Left lung (tissue), 10 donors: ENCODE measurements around the gene COL20A1. TPM values are rescaled to one million over a fixed set of nuclear protein-coding genes. Genes with fewer than 3 reads are reported as not detected.
A peak's percentile ranks its signal among the peaks of the same experiment; 100 is the strongest.

Experiments
- ATAC-seq: fragments of 200-7000 bp; cut with Tn5 transposase; one replicate; pipeline ENCODE4 v1.9.1; 2020; ENCODE audit warnings: moderate library complexity
- DNase-seq, 4 donors: peaks; one replicate each; pipeline ENCODE4 v3.0.0-alpha.2; 2013 to 2020
- H3K27ac ChIP-seq, 2 donors: fragments of 200-600 bp; sonication (generic) in 1 of 2; one replicate each; pipeline versions ENCODE4 v1.5.0 to v1.8.0; 2020 to 2021
- H3K27me3 ChIP-seq, 2 donors: fragments of 200-600 bp; sonication (generic) in 1 of 2; one replicate each; pipeline versions ENCODE4 v1.5.0 to v1.8.0; 2020 to 2021
- H3K36me3 ChIP-seq, 2 donors: fragments of 200-600 bp; sonication (generic) in 1 of 2; one replicate each; pipeline versions ENCODE4 v1.5.0 to v1.8.0; 2020 to 2021
- H3K4me1 ChIP-seq, 2 donors: fragments of 200-600 bp; one replicate each; pipeline ENCODE4 v1.8.0; 2021
- H3K4me3 ChIP-seq, 2 donors: fragments of 200-600 bp; sonication (generic) in 1 of 2; one replicate each; pipeline versions ENCODE4 v1.5.0 to v1.8.0; 2020 to 2021; ENCODE audit warnings: mild to moderate bottlenecking in 1 of 2
- H3K9me3 ChIP-seq, 2 donors: fragments of 200-600 bp; sonication (generic) in 1 of 2; one replicate each; pipeline versions ENCODE4 v1.5.0 to v1.8.0; 2020 to 2021
- intact Hi-C, 2 donors: fragments of 100-400 bp; cut with DNase I; formaldehyde crosslinking; loops; one replicate each; pipeline versions ENCODE4 v1.11.2 to v1.14.2; 2022
- polyA plus RNA-seq, 6 donors: library from polyadenylated mRNA; unstranded; fragments of 120-200 nt; gene quantifications; one replicate each; pipeline ENCODE4 v1.2.1, GENCODE V29; 2013; ENCODE audit not compliant: insufficient read length in 6 of 6
- total RNA-seq, 2 donors: library from RNA; stranded (reverse); fragmentation: NEBNext Ultra II Directional; extraction: Animal tissue kit (Norgen Biotek cat#: 25700); gene quantifications; one replicate each; pipeline ENCODE4 v1.2.1, GENCODE V29; 2021
- TF ChIP-seq, protein P1 (sequence below), 2 donors: fragments of 200-600 bp; sonication (generic) in 1 of 2; IDR thresholded peaks; one replicate each; pipeline versions ENCODE4 v1.5.0 to v1.8.0; 2021; ENCODE audit warnings: antibody characterized with exemption in 2 of 2
- donor health status: DM: no; HTN: yes; CAD: no.
- donor health status: DM: no; HTN: no; CAD: no.

Gene COL20A1
- total and polyA plus RNA-seq, 8 donors: 0.08 to 0.31 (median 0.24) TPM; not detected in 2

DNA sequence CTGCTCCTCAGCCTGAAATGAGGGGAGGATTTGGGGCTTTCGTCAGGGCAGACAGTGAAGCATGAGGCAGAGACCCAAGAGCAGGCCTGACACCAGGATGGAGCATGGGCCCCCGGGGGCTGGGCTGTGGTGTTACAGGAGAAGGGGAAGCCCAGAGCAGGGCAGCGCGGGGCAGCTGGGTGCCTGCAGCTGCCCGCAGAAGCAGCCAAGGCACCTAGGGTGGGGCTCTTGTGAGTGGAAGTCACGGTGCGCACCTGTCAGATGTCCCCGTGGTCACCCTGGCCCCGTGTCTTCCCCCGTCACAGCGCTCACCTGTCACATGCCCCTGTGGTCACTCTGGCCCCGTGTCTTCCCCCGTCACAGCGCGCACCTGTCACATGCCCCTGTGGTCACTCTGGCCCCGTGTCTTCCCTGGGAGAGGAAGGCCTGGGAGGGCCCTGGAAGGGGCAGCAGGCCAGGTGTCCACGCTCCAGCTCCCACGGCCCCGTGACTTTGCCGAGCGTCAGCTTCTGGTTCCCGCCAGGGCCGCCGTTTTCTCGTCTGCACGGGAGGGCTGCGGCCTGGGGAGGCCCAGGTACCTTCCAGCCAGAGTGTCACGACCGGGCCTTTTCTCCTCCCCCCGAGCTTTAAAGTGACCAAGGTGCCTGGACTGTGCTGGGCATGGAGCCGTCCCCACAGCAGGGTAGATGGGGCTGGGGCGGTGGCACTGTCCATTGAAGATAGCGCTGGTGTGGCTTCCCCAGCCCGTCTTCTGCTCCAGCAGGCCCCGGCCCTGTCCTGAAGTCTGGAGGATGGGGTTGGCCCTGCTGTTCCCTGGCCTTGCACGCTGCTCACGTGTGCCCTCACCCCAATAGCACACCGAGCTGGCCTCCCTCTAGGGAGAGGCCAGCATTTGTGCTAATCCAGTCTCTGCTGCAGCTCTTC is 11.0 kb upstream of the COL20A1 start:
- H3K27me3 ChIP-seq: no peaks in the 10 kb centered on the region
- TF ChIP-seq, protein P1, sequence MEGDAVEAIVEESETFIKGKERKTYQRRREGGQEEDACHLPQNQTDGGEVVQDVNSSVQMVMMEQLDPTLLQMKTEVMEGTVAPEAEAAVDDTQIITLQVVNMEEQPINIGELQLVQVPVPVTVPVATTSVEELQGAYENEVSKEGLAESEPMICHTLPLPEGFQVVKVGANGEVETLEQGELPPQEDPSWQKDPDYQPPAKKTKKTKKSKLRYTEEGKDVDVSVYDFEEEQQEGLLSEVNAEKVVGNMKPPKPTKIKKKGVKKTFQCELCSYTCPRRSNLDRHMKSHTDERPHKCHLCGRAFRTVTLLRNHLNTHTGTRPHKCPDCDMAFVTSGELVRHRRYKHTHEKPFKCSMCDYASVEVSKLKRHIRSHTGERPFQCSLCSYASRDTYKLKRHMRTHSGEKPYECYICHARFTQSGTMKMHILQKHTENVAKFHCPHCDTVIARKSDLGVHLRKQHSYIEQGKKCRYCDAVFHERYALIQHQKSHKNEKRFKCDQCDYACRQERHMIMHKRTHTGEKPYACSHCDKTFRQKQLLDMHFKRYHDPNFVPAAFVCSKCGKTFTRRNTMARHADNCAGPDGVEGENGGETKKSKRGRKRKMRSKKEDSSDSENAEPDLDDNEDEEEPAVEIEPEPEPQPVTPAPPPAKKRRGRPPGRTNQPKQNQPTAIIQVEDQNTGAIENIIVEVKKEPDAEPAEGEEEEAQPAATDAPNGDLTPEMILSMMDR (IDR thresholded peaks at IDR 0.05): no peak
- no peak overlapping the region for H3K27ac ChIP-seq
- H3K4me1 ChIP-seq: no peaks in the 10 kb centered on the region
- H3K4me3 ChIP-seq: no peak overlapping the region
- ATAC-seq (no peak), DNase-seq (peak in 1 of 4 donors; percentile 66)
- H3K9me3 ChIP-seq: no peaks in the 10 kb centered on the region
- H3K36me3 ChIP-seq: peaks cover 0 to 100% of the 10 kb centered on the region in 2 donors
- intact Hi-C loops: no loop called here

- DNase-seq: peak in 1 of 4 donors; percentile 70
- TF ChIP-seq, protein P1 (IDR thresholded peaks at IDR 0.05): no peak
- Histone ChIP-seq H3K9me3 (no peaks in the 10 kb centered on the region), H3K36me3 (peaks cover 0 to 100% of the 10 kb centered on the region in 2 donors), H3K4me1 (no peaks in the 10 kb centered on the region), H3K27ac (no peak overlapping the region), H3K4me3 (no peak overlapping the region), H3K27me3 (no peaks in the 10 kb centered on the region)
- no peak for ATAC-seq
- intact Hi-C loops: no loop called here
Measured at GRCh38 chr20:63282946-63283345, 10.0 kb upstream of the COL20A1 start.

GRCh38 chr20:63283397-63284082 is 9.4 kb upstream of the COL20A1 start:
- no peaks in the 10 kb centered on the region for H3K4me1 ChIP-seq
- H3K4me3 ChIP-seq: no peak overlapping the region
- ATAC-seq (no peak), DNase-seq (peak in 1 of 4 donors; percentile 67)
- H3K27me3 ChIP-seq: no peaks in the 10 kb centered on the region
- no peak overlapping the region for H3K27ac ChIP-seq
- no peaks in the 10 kb centered on the region for H3K9me3 ChIP-seq
- intact Hi-C loops: no loop called here
- H3K36me3 ChIP-seq: peaks cover 0 to 100% of the 10 kb centered on the region in 2 donors
- TF ChIP-seq, protein P1 (IDR thresholded peaks at IDR 0.05): no peak

GRCh38 chr20:63284083-63284440 is 8.9 kb upstream of the COL20A1 start:
- TF ChIP-seq, protein P1 (IDR thresholded peaks at IDR 0.05): no peak
- H3K27ac ChIP-seq: no peak overlapping the region
- H3K4me1 ChIP-seq: no peaks in the 10 kb centered on the region
- peak in 1 of 4 donors; percentile 66 for DNase-seq
- no peak for ATAC-seq
- intact Hi-C loops: no loop called here
- H3K4me3 ChIP-seq: no peak overlapping the region
- H3K36me3 ChIP-seq: peaks cover 0 to 100% of the 10 kb centered on the region in 2 donors
- no peaks in the 10 kb centered on the region for H3K27me3 ChIP-seq
- H3K9me3 ChIP-seq: no peaks in the 10 kb centered on the region

GRCh38 chr20:63284544-63284949 is 8.4 kb upstream of the COL20A1 start:
- no peak overlapping the region for H3K27ac ChIP-seq

More at GRCh38 chr20:63284544-63284949, 8.4 kb upstream of the COL20A1 start:
- peak in 1 of 4 donors; percentile 74 for DNase-seq
- no peak for ATAC-seq
- H3K27me3 ChIP-seq: no peaks in the 10 kb centered on the region
- H3K4me1 ChIP-seq: no peaks in the 10 kb centered on the region
- peaks cover 0 to 100% of the 10 kb centered on the region in 2 donors for H3K36me3 ChIP-seq
- TF ChIP-seq, protein P1 (IDR thresholded peaks at IDR 0.05): no peak
- H3K4me3 ChIP-seq: no peak overlapping the region
- H3K9me3 ChIP-seq: no peaks in the 10 kb centered on the region
- intact Hi-C loops: no loop called here
